Activated naive CD4-positive, alpha-beta T cell treated with anti-CD3 and anti-CD28 coated beads, Interleukin-2, amount 50 U/mL, for 16 hours (primary cell): ENCODE measurements around the gene RAC2.
A peak's percentile ranks its signal among the peaks of the same experiment; 100 is the strongest.

Source experiments
- DNase-seq: peaks from one replicate; pipeline ENCODE4 v3.0.0-alpha.2; 2020

Gene RAC2

DNA sequence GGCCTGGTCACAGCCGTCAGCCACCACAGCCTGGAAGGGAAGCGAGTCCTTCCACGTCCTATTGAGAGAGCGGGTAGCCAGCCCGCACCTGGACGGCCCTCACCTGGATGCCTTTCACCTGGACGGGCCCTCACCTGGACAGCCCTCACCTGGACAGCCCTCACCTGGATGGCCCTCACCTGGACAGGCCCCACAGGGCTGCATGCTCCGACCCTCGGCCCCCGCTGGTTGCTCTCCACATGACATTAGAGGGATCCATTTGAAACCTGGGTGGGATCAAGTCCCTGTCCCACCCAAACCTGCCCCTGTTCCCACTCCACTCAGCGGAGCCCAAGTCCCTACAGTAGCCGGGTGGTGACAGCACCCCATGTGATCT, 59.7 kb downstream of the RAC2 start:
- DNase-seq = no peak

DNA sequence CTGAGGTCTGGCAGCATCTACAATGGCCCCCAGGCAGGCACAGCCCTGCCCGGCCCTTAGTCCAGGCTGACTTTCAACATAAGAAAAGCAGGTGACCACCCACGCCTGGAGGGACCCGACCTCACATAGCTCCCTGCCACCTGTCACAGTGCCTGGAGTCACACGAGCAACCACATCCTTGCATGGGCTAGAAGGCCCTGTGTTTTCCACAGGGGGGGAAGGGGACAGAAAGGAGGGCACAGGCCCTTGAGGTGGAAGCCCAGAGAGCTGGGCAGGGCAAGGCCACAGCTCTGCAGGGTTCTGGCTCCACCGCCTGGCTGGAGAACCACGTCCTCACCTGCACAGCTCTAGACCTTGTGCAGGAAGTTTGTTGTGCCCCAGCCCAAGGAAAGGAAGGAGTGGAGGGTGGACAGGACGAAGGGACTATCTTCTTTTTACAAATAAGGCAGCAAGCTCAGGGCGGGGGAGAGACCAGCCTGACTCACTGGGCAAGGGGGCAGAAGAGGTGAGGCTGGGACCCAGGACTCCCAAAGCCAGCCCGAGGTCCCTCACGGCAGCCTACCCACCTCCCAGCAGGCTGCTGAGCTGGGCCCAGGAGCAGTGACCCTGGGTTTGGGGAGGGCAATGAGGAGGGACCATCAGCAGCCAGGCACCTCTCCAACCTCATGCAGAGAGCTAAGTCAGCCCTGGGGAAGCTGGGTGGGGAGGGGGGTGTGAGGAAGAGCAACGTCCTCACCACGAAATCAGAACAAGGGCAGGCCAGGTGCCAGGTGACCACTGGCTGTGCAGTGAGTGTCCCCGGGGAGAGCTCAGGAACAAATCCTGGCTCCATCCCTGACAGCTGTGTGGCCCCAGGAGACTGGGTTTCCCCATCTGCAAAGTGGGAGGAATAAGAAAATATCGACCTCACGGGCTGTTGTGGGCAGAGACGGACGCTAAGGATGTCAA, 60.4 kb downstream of the RAC2 start:
- DNase-seq = no peak

DNA sequence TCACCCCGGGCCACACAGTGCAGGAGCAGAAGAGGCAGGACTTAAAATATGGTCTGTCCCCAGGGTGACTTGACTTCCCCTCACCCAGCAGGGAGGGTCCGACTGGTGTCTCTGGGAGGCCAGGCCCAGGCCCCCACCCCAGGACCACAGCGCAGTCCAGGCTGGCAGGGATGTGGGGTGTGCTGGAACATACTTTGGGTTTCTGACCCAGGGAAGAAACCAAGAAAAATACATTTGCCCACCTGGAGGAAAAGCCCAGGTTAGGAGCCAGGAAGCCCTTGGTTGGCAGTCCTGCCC, 61.2 kb downstream of the RAC2 start:
- DNase-seq = no peak

DNA sequence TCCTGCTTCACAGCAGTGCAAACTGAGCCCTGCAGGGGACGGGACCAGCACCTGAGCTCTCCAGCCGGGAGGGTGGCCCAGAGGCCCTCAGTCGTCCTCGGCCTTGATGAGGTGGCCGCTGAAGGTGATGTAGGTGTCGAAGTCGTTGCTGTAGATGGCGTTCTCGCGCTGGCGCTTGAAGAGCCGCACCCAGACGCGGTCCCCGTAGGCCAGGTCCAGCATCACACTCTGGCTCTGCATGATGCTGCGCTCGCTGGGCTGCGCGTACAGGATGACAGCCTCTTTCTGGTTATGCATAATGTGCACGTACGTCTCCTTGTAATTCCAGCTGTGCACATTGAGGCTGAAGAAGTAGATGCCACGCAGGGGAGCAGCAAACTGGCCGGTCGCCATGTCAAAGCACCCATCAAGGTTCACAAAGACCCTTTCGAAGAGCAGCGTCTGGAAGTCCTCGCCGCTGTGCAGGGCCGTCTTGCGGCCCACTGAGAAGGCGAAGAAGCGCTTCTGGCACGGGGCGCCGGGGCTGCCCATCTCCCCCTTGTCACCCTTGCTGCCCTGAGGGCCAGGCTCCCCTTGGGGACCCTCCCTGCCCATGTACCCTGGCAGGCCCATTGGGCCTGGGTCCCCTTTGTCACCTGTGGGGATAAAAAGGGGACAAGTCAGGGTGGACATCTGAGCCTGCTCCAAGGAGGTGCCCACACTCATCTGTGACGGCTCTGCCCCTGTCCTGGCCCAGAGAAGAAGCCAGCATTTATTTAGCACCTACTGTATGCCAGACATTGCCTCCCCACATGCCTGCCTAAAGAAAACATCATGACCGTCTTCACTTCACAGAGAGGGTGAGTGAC, 61.7 kb downstream of the RAC2 start:
- DNase-seq = no peak

DNA sequence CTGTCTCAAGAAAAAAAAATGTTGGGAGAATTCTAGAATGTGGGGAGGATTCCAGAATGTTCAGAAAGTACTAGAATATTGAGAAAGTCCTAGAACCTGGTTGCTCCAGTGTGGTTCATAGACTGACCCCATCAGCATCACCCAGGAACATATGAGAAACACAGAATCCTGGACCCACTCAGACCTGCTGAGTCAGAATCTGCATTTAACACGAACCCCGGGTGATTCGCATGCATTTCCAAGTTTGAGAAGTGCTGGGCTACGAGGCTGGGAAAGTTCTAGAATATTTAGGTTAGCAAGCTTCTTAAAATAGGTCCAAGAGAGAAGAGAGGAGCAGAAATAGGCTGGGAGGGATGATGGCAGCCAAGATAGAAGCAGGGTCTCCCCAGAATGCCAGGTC, 62.4 kb downstream of the RAC2 start:
- DNase-seq = no peak

DNA sequence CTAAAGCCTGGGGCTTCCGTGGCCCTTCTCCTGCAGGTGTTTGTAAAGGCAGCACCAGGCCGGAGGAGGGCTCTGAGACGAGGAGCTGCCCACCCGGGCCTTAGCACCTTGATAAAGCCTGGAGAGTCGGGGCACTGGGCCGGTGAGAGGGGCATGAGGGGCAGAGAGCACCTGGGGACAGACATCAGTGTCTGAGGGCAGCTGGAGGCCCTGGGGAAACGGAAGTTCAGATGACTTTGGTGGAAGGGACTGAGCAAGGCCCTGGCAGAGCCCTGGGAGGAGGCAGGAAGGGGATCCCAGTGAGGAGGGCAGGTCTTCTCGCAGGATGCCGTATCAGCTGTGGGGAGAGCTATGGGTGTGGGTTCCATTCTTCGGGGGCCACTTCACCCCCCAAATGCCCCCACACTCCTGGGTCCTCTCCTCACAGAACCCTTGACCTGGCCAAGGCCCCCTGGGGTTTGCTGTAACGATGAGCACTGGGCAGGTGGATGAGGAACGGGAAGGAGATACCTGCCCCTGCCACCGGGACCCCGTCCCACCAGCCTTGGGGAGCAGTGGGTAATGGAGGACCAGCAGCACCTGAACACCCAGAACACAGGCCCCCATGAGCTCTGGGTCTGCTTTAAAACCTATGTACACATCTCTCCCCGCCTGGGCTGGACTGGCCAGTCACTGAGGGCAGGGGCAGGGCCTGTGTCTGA, 63.4 kb downstream of the RAC2 start:
- no peak for DNase-seq

DNA sequence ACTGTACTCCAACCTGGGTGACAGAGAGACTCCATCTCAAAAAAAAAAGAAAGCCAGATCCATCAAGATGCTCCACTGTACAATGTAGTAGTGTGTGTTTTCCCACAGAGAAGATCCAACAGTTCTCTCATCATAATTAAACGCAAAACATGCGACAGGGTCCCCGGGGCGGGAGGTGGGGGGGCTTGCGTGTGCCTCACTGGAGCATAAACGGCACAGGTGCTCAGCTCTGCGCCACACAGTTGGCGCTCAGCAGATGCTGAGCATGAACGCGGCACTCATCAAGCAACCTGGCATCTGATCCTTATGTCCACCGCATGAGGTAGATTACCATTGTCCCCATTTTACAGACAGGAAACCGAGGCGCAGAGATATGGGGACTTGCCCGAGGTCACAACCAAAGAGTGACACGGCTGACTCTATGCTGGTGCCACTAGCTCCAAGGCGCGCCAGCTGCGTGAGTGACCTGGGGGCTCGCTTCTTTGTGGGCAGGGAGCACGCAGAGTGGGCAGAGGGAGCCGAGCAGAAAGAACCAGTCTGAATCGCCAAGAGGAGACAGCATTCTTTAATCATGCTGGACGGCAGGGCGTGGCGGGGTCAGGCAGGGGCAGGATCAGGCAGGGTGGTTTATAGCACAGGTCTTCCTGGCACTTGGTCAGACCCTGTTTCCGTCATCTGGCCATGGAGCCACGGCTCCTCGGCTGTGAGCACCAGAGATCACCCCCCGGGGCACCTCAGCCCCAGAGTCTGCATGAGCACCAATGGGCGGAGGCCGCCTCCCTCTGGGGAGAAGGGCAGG, 64.2 kb downstream of the RAC2 start:
- DNase-seq = no peak

DNA sequence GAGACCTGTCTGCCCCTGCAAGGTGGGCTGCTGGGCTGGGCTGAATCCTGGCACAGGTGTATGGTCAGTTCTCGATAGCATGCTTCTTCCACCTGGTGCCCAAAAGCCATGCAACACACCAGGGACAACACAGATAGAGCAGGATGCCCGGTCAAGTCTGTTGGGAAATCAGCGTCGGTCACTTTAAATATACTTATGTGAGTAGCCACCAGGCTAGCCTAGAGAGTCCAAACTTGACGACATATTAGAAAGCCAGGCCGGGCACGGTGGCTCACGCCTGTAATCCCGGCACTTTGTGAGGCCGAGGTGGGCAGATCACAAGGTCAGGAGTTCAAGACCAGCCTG, 65.0 kb downstream of the RAC2 start:
- DNase-seq = no peak

DNA sequence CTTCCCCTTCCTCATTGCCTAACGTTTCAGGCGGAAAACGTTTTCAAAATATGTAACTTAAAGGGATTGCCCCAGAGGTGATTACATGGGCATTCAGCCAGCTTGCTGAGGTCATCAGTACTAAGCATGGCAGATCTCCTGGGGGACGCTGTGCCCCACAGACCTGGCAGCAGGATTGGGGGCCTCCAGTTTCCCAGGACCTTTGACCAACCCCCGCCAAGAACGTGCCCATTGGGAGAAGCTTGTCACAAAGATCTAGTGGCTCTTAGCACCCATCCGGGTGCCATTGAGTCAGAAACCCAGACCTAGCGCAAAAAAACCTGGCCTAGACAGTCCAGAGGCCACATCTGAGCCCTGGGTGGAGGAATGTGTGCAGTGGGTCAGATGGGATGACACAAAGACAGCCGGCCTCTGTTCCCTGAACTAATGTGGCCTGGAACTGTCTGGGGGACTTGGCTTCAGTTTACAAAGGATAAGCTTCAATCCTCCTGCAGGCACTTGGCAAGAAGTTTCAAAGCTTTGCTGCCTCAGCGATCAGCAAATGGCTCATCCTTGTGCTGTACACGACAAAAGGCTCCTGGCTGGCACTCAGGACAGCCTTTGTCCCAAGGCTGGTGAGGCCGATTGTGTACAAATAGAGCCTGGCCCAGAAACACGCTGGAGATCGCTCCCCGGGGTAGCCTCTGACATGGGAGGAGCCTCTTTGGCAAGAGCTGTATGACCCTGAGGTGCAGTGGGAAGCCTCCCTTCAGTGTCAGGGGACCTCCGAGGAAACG, 65.5 kb downstream of the RAC2 start:
- DNase-seq = no peak

DNA sequence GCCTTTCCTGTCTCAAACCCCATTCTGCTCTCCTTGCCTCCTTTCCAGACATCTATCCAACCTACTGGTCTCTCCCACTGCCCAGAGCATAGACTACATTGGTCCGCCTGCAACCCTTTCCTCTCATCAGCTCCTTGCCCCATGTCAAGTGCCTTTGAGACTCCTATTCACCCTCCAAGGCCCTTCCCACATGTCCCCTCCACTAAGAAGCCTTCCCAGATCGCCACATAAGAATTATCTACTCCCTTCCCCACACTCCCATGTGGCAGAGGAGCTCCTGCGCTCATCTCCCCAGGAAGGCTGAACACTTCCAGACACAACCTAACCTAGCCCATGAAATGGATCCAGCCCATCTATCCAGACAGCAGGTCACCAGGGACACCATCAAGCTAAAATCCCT, 66.3 kb downstream of the RAC2 start:
- no peak for DNase-seq

DNA sequence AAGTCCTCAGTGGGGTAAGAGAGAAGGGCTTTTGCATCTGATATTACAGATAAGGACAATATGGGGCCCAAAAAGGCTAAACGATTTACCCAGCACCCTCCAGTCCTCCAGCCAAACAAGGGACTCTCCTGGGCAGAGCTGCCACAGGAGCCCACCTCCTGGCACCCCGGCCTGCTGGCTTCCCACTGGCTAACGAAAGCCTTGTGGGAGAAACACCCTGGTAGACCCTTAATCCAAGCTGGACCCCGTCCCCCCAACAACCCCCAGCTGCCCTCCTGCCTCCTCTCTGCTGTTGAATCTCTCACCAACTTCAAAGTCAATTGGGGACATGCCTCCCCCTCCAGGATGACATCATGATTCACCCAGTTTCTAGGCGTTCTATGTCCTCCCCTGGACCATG, 66.8 kb downstream of the RAC2 start:
- no peak for DNase-seq

DNA sequence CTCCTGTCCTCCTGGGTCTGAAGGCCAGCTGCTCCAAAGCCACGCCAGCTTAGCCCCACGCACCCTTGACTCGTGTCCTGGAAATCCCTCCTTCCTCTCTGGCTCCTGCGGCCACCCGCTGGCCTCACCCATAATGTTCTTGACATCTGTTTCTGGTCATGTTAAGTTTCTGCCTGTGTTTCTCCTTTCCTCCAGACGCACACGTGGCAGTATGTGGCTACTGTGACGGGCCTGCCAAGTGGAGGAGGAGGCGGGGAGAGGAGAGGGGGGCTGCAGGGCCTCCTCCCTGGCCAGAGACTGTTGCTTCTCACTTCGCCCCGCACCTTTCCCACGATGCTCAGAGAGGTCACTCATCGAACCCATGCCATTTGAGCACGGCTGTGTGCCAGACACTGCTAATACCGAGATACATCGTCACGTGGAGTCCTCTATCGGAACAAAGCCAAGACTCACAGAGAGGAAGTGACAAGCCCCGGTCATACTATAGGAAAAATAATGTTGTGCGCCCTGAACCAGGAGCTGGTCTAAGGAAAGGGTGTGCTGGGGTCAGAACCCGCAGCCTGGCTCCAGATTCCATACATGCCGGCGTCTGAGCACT, 67.5 kb downstream of the RAC2 start:
- DNase-seq = peak; percentile 11

DNA sequence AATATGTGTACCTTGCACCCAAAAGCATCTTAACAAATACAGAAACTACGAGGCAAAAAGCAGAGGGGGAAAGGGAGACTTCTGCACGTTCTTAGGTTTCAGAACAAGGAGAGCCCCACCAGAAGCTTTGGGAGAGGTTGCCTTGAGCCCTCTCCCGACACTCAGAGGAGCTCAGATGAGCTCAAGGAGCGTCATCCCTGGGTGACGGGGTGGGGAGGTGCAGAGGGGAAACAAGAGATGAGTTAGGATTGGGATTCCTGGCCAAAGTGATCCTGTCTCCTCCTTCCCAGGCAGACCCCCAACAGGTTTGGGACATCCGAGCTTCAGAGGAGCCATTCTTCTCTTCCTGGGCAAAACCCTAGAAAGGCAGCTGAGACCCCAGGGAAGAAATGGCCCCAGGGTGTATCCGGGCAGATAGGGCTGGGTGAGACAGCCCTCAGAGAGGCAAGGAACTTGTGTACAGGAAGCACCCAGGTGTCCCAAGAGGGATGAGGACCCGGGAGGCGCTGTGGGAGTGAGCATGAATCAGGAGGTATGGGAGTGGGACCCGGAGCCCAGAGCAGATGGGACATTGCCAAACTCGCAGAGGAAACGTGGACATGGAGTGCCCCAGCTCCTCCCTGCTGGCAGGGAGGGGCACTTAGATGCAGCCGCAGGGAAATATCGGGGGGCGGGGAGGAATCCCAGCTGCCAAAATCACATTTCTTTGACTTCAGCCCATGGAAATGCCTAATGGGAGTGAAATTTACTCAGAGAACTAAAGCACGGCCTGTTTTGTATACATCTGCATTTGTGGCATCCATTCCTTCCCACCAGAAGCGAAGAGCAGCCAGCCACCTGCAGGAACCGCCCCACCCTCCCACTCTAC, 68.4 kb downstream of the RAC2 start:
- peak; percentile 5 for DNase-seq
